HepG2 (cell line): ENCODE data around the gene NPVF. TPM values are rescaled to one million over a fixed set of nuclear protein-coding genes. Genes with fewer than 3 reads are reported as not detected.

Experiments
- EZH2 ChIP-seq: conservative IDR thresholded peaks from 2 replicates; pipeline ENCODE4 v1.6.1; 2012; ENCODE audit warnings: mild to moderate bottlenecking, low read depth, low read length, moderate library complexity
- GATAD2A ChIP-seq: IDR thresholded peaks from 2 replicates; pipeline ENCODE4 v1.6.1; 2016
- HDAC1 ChIP-seq: sonication (generic); formaldehyde crosslinking; IDR thresholded peaks from 2 replicates; pipeline ENCODE4 v1.5.1; 2020; ENCODE audit warnings: mild to moderate bottlenecking, missing genetic modification reagents
- HIVEP1 ChIP-seq: sonication (generic); formaldehyde crosslinking; IDR thresholded peaks from 2 replicates; pipeline ENCODE4 v1.4.0; 2020; ENCODE audit warnings: mild to moderate bottlenecking, missing genetic modification reagents
- HMGXB4 ChIP-seq, 2 experiments: sonication (generic) in 1 of 2; formaldehyde crosslinking in 1 of 2; IDR thresholded peaks; 2 replicates each; pipeline versions ENCODE4 v1.4.0 to v1.6.1; 2018 to 2020; ENCODE audit warnings: missing genetic modification reagents in 2 of 2, borderline replicate concordance in 1 of 2, low read depth in 1 of 2, mild to moderate bottlenecking in 1 of 2, missing biosample characterization in 1 of 2
- HOXA3 ChIP-seq: sonication (generic); formaldehyde crosslinking; IDR thresholded peaks from 2 replicates; pipeline ENCODE4 v1.5.0; 2020; ENCODE audit warnings: missing genetic modification reagents
- IRF2 ChIP-seq: IDR thresholded peaks from 2 replicates; pipeline ENCODE4 v1.6.1; 2018; ENCODE audit warnings: missing genetic modification reagents, missing compliant biosample characterization
- KLF11 ChIP-seq: IDR thresholded peaks from 2 replicates; pipeline ENCODE4 v1.6.1; 2016; ENCODE audit warnings: missing compliant biosample characterization
- KMT2A ChIP-seq: sonication (generic); formaldehyde crosslinking; IDR thresholded peaks from 2 replicates; pipeline ENCODE4 v1.4.0; 2020; ENCODE audit warnings: missing genetic modification reagents
- MTF2 ChIP-seq: sonication (generic); formaldehyde crosslinking; IDR thresholded peaks from 2 replicates; pipeline ENCODE4 v1.5.0; 2020; ENCODE audit warnings: missing genetic modification reagents, borderline replicate concordance
- NFE2L2 ChIP-seq: fragments of 150-350 bp; IDR thresholded peaks from 2 replicates; pipeline ENCODE4 v1.6.1; 2014; ENCODE audit warnings: low read length
- ZBTB1 ChIP-seq: sonication (generic); formaldehyde crosslinking; IDR thresholded peaks from 2 replicates; pipeline ENCODE4 v1.4.0; 2020; ENCODE audit warnings: missing genetic modification reagents, borderline replicate concordance
- ZFY ChIP-seq: sonication (generic); formaldehyde crosslinking; IDR thresholded peaks from 2 replicates; pipeline ENCODE4 v1.4.0; 2020; ENCODE audit warnings: missing genetic modification reagents
- ZNF142 ChIP-seq: sonication (generic); formaldehyde crosslinking; IDR thresholded peaks from 2 replicates; pipeline ENCODE4 v1.4.0; 2020; ENCODE audit warnings: missing genetic modification reagents
- ZNF263 ChIP-seq: sonication (generic); formaldehyde crosslinking; IDR thresholded peaks from 2 replicates; pipeline ENCODE4 v1.4.0; 2020; ENCODE audit warnings: missing genetic modification reagents
- ZNF276 ChIP-seq: sonication (generic); formaldehyde crosslinking; IDR thresholded peaks from 2 replicates; pipeline ENCODE4 v1.4.0; 2020; ENCODE audit warnings: mild to moderate bottlenecking, low read depth, missing genetic modification reagents
- ZNF317 ChIP-seq: sonication (generic); formaldehyde crosslinking; IDR thresholded peaks from 2 replicates; pipeline ENCODE4 v1.5.0; 2020; ENCODE audit warnings: mild to moderate bottlenecking, missing genetic modification reagents
- ZNF691 ChIP-seq: sonication (generic); formaldehyde crosslinking; IDR thresholded peaks from 2 replicates; pipeline ENCODE4 v1.4.0; 2020; ENCODE audit warnings: missing genetic modification reagents, low read depth, mild to moderate bottlenecking, borderline replicate concordance
- ZNF878 ChIP-seq: sonication (generic); formaldehyde crosslinking; IDR thresholded peaks from 2 replicates; pipeline ENCODE4 v1.8.1; 2023; ENCODE audit warnings: mild to moderate bottlenecking, missing genetic modification reagents, moderate library complexity
- polyA plus RNA-seq, 8 experiments: library from polyadenylated mRNA; depleted of rRNA in 3 of 8; stranded (reverse) in 7 of 8; unstranded in 1 of 8; fragments of >200 nt; fragmentation: Illumina TruSeq in 4 of 8; extraction: Trizol in 4 of 8; gene quantifications; 2 replicates each; pipeline versions ENCODE4 v1.2.1 to v1.2.3, GENCODE V29; 2011 to 2016; ENCODE audit warnings: low read depth in 4 of 8, missing spikeins in 1 of 8, mixed read lengths in 1 of 8; ENCODE audit not compliant: insufficient read depth in 1 of 8
- total RNA-seq, 5 experiments: library from RNA; depleted of rRNA; stranded (reverse); fragments of >200 nt; fragmentation: Illumina TruSeq; extraction: Trizol; gene quantifications; 2 replicates each; pipeline ENCODE4 v1.2.3, GENCODE V29; 2016; ENCODE audit warnings: low read depth in 1 of 5

The NPVF gene
- total and polyA plus RNA-seq, 2 of the 13 experiments (the other 11 are each of a cell fraction or from before 2014, with no cell fraction given) = not detected

- no peak for TF ChIP-seq EZH2
- 0 out of 2 replicates have a peak, but pooled peaks have one; percentile 38 for TF ChIP-seq ZNF317 (CRISPR knock-in tag)
- TF ChIP-seq ZBTB1 (CRISPR knock-in tag) = no peak
- TF ChIP-seq MTF2 (CRISPR knock-in tag) = no peak
- TF ChIP-seq NFE2L2 = no peak
- TF ChIP-seq GATAD2A (CRISPR knock-in tag) = peak; percentile 8; the same call in 1 of the 2 replicates
- no peak for TF ChIP-seq KLF11 (CRISPR knock-in tag)
- peak; percentile 48 for TF ChIP-seq HDAC1 (CRISPR knock-in tag)
- no peak for TF ChIP-seq ZNF878
- TF ChIP-seq ZNF276 = no peak
- TF ChIP-seq HOXA3 (CRISPR knock-in tag) = peak; percentile 31; the same call in 1 of the 2 replicates
- peak; percentile 46 to 91; a peak in 3 of 4 replicates for TF ChIP-seq HMGXB4 (CRISPR knock-in tag; IDR thresholded peaks at IDR 0.05; ENCODE audit: borderline replicate concordance in 1 of 2, low read depth in 1 of 2)
- TF ChIP-seq ZNF263 (CRISPR knock-in tag) = peak; percentile 48; the same call in 1 of the 2 replicates
- no peak for TF ChIP-seq KMT2A (CRISPR knock-in tag)
- no peak for TF ChIP-seq ZNF142 (CRISPR knock-in tag)
- peak; percentile 15; the same call in 1 of the 2 replicates for TF ChIP-seq IRF2 (CRISPR knock-in tag)
- TF ChIP-seq HIVEP1 = 0 out of 2 replicates have a peak, but pooled peaks have one; percentile 25
- peak; percentile 45; the same call in 1 of the 2 replicates for TF ChIP-seq ZNF691 (CRISPR knock-in tag)
- TF ChIP-seq ZFY = peak; percentile 59
Observed at GRCh38 chr7:25179771-25180591, 48.3 kb downstream of the NPVF start (continued).
